T-helper 2 cell treated with Interferon-gamma antibody and Interleukin-4, amounts not matched to agents 100 ng/mL and 5 ng/mL, for 36 hours (primary cell): Measurements from ENCODE around the gene ZNF469. TPM values are rescaled to one million over a fixed set of nuclear protein-coding genes. Genes with fewer than 3 reads are reported as not detected.

Experiments used
- intact Hi-C: fragments of 100-400 bp; cut with micrococcal nuclease; formaldehyde crosslinking; loops from one replicate; pipeline ENCODE4 v1.15.1; 2023
- total RNA-seq: library from RNA; stranded (reverse); gene quantifications from 2 replicates; pipeline ENCODE4 v1.2.3, GENCODE V29; 2022

ZNF469 gene
- total RNA-seq, 1 donor from 2014 or later = 0.52 TPM

GRCh38 chr16:88378401-88378800, 4.4 kb upstream of the ZNF469 start:
- intact Hi-C loops = no loop called here

DNA sequence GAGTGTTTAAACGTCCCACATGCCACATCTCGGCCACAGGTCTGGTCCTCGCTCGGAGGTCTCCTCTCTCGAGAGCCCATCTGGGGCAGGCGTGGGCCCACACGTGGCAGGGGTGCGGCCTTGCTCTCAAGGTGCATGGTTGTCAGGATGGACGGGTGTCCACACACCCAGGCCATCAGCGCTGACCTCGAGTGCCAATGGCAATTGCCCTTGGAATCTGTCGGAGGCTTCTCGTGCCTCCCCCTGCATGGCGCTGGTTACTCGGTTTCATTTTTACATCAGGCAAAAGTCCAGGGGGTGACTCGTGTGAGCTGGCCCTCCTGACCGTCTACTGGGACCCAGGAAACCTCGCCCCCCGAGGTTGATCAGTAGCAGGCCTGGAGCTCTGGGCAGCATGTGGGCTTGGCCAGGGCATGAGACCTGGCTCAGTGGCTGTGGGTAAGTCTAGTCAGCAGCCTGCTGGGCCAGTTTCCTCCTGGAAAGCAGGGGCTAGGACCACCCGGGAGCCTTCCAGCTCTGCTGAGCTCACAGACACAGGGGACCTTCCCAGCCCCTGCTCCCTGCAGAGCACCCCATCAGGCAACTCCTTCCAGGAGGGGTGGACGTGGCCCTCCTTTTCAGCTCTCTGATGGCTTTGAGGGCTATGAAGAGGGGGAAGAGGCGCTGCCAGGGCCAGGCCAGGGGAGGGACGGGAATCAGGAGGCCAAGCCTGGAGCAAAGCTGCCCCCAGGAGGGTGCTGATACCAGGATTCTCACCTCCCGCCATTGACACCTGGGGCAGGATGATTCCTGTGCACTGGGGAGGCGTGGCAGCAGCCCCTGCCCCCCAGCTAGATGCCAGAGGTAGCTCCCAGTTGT, 3.7 kb upstream of the ZNF469 start:
- intact Hi-C loops = no loop called here

DNA sequence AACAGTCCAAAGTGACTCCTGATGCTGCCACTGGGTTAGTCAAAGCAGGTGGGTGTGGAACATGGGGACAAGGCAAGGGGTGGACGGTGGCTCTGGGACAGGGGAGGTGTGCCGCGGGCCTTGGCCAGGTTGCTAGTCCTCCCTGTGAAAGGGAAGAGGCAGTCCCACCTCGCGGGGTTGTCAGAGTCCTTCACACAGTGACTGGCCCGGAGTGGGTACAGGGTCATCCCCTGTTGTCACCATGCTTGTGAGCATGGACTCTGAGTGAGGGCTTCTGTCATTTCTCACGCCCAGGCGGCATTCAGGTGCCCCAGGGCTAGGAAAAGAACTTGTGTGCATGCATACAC, 3.1 kb upstream of the ZNF469 start:
- intact Hi-C loops = no loop called here

DNA sequence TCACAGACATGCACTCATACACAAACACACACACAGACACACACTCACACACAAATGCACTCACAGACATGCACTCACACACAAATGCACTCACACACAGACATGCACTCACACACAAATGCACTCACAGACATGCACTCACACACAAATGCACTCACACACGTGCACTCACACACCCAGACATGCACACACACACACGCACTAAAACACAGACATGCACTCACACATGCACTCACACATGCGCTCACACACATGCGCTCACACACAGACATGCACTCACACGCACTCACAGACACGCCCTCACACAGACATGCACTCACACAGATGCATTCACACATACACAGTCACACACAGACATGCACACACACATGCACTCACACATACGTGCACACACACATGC, 2.7 kb upstream of the ZNF469 start:
- intact Hi-C loops = no loop called here

GRCh38 chr16:88380619-88381018, 2.1 kb upstream of the ZNF469 start:
- intact Hi-C loops = no loop called here

GRCh38 chr16:88381820-88382451, 823 bp upstream of the ZNF469 start:
- intact Hi-C loops = no loop called here

DNA sequence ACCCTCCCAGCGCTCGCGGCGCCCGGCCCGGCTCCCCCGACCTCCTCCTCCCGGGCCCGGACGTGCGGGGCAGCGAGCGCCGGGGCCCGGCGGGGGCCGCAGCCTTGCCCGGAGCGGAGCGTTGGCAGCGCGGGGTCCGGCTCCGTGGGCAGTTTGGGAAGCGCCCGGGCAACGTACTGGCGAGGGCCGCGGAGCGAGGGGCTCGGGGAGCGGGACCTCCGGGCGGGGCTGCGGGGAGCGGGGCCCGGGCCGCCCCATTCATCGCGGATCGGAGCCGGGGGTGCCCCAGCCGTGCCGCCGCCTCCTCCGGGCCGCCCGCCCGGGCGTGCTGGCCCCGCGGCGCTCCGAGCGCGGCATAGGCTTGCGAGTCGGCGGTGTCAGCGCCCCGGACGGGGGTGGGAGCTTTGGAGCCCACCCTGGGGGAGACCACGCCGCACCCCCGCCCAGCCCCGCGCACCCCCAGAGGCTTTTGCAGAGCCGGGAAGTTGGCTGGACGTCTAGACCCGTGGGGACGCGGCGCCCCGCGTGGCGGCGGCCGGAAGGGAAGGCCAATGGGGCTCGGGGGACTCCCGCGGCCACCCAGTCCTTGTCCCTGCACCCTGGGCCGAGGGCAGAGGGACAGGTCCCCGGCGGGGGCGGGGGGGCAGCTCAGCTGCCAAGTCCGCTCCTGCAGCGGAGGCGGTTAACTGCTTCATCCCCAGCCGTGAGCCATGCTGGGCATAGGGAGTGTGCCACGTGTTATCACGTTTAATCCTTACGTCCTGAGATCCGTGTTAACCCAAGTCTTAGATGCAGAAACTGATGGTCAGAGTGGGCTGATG, 852 bp downstream of the ZNF469 start:
- intact Hi-C loops = no loop called here

- intact Hi-C loops = no loop called here
These were observed 1.7 kb downstream of the ZNF469 start for GRCh38 chr16:88384222-88385111.

DNA sequence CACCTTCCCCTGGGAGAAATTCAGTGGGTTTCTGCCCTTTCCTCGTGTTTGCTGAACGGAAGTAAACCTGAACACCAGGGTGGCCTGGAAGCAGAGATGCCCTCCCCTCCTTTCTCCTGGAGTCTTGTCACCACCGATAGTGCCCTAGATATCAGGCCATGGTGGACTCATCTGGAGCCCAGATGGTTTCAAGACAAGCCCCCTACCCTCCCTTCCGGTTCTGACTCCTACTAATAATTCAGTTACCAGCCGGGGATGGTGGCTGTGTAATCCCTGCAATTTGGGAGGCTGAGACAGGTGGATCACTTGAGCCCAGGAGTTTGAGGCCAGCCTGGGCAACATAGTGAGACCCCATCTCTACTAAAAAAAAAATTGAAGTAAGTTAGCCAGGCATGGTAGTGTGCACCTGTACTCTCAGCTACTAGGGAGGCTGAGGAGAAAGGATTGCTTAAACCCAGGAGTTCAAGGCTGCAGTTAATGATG, 2.4 kb downstream of the ZNF469 start:
- intact Hi-C loops = no loop called here

- intact Hi-C loops = no loop called here
These were observed 3.4 kb downstream of the ZNF469 start for GRCh38 chr16:88385831-88386815.

DNA sequence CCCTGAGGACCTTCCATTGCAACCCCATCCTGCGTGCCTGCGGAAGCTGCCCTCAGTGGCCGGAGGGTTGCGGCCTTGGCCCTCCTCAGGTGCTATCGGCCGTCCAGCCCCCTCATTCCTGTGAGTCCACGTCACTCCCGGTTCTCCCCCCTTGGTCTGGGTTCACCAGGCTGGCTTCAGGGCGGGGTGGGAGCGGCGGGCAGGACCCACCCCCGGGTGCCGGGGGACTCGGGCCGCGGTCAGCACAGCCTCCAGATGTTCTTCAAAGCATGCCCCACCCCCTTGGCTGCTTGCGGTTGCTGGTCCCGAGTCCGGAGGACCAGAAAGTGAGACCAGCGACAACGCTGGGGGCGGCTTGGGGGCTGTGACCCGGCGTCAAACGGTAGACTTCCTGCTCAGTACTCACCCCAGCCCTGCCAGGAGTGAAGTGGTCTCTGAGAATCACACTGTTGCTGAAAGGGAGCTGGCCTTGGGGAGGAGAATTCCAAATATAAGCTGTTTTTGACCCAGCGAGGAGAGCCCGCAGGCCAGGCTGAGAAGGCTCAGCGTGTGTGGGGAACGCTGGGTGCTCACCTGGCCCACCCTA, 4.5 kb downstream of the ZNF469 start:
- intact Hi-C loops = no loop called here

- intact Hi-C loops = no loop called here
These were observed 5.3 kb downstream of the ZNF469 start for GRCh38 chr16:88387941-88388627.

- intact Hi-C loops = no loop called here
These were observed 6.4 kb downstream of the ZNF469 start for GRCh38 chr16:88389191-88389590.

DNA sequence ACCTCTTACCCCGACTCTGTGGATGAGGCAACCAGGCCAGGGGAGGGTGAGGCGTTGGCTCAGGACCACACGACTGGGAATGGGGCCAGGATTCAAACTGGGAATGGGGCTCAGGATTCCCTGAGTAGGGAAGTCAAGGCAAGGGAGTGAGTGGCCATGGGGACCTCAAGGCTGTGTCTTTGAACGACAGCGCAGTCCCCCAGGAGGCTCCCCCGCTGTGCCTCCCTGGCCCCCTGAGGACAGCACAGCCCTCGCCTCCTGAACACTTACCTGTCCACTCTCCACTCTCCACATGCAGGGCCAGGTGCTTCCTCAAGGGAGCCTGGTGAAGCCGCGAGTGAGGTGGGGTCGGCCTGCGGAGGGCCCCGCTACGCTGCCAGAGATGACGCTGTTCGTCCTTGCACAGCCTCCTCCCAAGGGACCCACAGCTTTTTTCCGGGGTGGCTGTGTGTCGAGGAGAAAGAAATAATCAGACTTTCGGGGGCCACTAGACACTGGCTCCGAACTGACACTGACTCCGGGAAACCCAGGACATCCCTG, 6.9 kb downstream of the ZNF469 start:
- intact Hi-C loops = no loop called here

- intact Hi-C loops = no loop called here
These were observed 7.5 kb downstream of the ZNF469 start for GRCh38 chr16:88390265-88390664.

DNA sequence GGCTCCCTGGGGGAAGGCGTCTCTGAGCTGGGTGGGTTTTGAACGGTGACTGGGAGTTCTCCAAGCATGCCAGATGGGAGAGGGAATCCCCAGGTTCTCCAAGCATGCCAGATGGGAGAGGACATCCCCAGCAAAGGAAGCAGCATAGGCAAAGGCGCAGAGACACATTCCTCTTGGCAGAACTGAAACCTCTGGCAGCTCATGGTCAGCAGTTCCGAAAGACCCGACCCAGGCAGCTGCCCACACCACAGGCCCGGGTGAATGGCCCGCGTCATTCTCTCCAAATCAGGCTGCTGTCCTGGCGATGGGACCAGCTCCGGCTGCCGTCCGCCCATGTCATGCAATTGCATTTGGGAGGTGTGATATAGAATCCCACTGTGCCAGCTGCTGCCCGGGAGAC, 8.0 kb downstream of the ZNF469 start:
- intact Hi-C loops = no loop called here

DNA sequence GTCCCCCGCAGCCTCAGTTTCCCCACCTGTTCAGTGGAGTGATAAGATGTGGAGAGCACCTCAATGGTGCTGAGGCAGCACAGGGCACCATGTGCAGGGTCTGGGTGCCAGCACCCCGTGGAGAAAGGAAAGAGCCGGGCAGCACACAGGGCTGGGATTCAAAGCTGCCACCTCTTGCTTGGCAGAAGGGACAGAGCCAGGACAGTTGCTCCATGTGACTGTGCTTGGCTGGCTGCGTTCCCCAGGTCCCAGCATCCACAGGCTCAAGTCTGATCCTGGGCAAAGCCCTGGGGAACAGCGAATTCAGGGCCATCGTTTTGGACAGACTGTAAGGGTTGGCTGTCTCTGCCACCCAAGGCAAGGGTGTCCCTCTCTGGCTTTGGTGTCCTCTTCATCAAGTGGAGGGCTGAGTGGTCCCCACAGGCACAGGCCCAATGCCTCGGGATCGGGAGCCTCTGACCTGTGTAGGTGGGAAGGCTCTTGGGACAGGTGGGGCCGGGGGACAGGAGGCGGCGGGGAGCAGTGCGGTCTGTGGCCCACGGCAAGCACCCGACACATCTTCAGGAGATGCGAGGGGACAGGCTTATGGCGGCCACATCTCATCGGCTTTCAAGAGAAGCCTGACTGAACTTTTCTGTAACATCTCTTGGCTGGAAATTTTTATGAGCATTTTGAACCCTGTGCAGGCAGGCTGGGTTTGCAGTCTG, 8.5 kb downstream of the ZNF469 start:
- intact Hi-C loops = no loop called here

- intact Hi-C loops = no loop called here
These were observed 9.4 kb downstream of the ZNF469 start for GRCh38 chr16:88392111-88392510.
